Thyroid gland (tissue), 4 donors: ENCODE data around the gene TNIP2. TPM values are rescaled to one million over a fixed set of nuclear protein-coding genes. Genes with fewer than 3 reads are reported as not detected.

Experiments
- DNase-seq, 2 donors: peaks; one replicate each; pipeline ENCODE4 v3.0.0-alpha.2; 2019
- H3K27ac ChIP-seq, 3 donors: fragments of 200-600 bp; sonication (generic); 1 replicate in 2 of 3; 2 replicates in 1 of 3; pipeline ENCODE4 v1.5.1; 2016 to 2019; ENCODE audit warnings: mild to moderate bottlenecking in 1 of 3, moderate library complexity in 1 of 3
- H3K27me3 ChIP-seq: fragments of 200-600 bp; sonication (generic); one replicate; pipeline ENCODE4 v1.5.1; 2019
- H3K36me3 ChIP-seq, 2 donors: fragments of 200-600 bp; sonication (generic); one replicate each; pipeline ENCODE4 v1.5.1; 2016 to 2019
- H3K4me1 ChIP-seq, 2 donors: fragments of 200-600 bp; sonication (generic); one replicate each; pipeline ENCODE4 v1.5.1; 2017 to 2019
- H3K4me3 ChIP-seq, 3 donors: fragments of 200-600 bp; sonication (generic); replicated peaks in 1 of 3; 1 replicate in 2 of 3; 2 replicates in 1 of 3; pipeline ENCODE4 v1.5.1; 2016; ENCODE audit warnings: mild to moderate bottlenecking in 1 of 3
- H3K9me3 ChIP-seq: fragments of 200-600 bp; sonication (generic); one replicate; pipeline ENCODE4 v1.5.1; 2017
- CTCF ChIP-seq, 6 experiments: fragments of 200-600 bp in 3 of 6; fragments of 450-650 bp in 3 of 6; sonication (generic) in 3 of 6; IDR thresholded peaks; one replicate each; pipeline ENCODE4 v1.5.1; 2016 to 2019; ENCODE audit warnings: antibody characterized with exemption in 6 of 6, mild to moderate bottlenecking in 2 of 6, inconsistent platforms in 1 of 6, moderate library complexity in 1 of 6
- POLR2A ChIP-seq, 2 donors: fragments of 450-650 bp; IDR thresholded peaks; one replicate each; pipeline ENCODE4 v1.6.1; 2017; ENCODE audit warnings: antibody characterized with exemption in 2 of 2, mild to moderate bottlenecking in 2 of 2, moderate library complexity in 1 of 2
- WGBS, 2 donors: methylation state at CpG; one replicate each; pipeline ENCODE4 v1.1.5; 2017; 5-methylcytosine and 5-hydroxymethylcytosine counted together
- intact Hi-C: fragments of 100-400 bp; cut with DNase I; formaldehyde crosslinking; loops from one replicate; pipeline ENCODE4 v1.15.1; 2023
- total RNA-seq, 4 donors: library from RNA; depleted of rRNA; stranded (reverse); fragments of >200 nt; gene quantifications; one replicate each; pipeline ENCODE4 v1.2.3, GENCODE V29; 2016

The TNIP2 gene
- total RNA-seq, 4 donors from 2014 or later: 44.7 to 65.4 (median 52.2) TPM

- Histone ChIP-seq H3K4me1 (peaks cover 65 to 88% of the 10 kb centered on the region in 2 donors), H3K9me3 (no peaks in the 10 kb centered on the region), H3K36me3 (no peaks in the 10 kb centered on the region), H3K4me3 (no peak overlapping the region), H3K27me3 (no peaks in the 10 kb centered on the region), H3K27ac (peak overlapping the region; percentile 10 to 70 (median 25))
- intact Hi-C loops: no loop called here
- TF ChIP-seq POLR2A (IDR thresholded peaks at IDR 0.05) (no peak), CTCF (IDR thresholded peaks at IDR 0.05) (no peak)
- DNase-seq: peak; percentile 77 to 83
- 62 to 66% methylated on average over 16 to 17 of the region's 17 CpGs for WGBS, 2 donors
Observed at GRCh38 chr4:2795300-2795892, 39.3 kb upstream of the TNIP2 start.

- no peaks in the 10 kb centered on the region for H3K36me3 ChIP-seq
- no peak overlapping the region for H3K4me3 ChIP-seq
- peak; percentile 64 to 68 for DNase-seq
- WGBS, 2 donors: 30 to 53% methylated on average over 3 to 6 of the region's 11 CpGs
- intact Hi-C loops: no loop called here
- no peaks in the 10 kb centered on the region for H3K9me3 ChIP-seq
- H3K27me3 ChIP-seq: no peaks in the 10 kb centered on the region
- peak overlapping the region; percentile 10 to 70 (median 25) for H3K27ac ChIP-seq
- H3K4me1 ChIP-seq: peaks cover 58 to 81% of the 10 kb centered on the region in 2 donors
- TF ChIP-seq CTCF (IDR thresholded peaks at IDR 0.05) (no peak), POLR2A (IDR thresholded peaks at IDR 0.05) (no peak)
Observed at GRCh38 chr4:2794486-2795299, 38.6 kb upstream of the TNIP2 start.

GRCh38 chr4:2793586-2794485, 37.7 kb upstream of the TNIP2 start:
- peaks cover 49 to 72% of the 10 kb centered on the region in 2 donors for H3K4me1 ChIP-seq
- peak overlapping the region in 2 of 3 donors; percentile 18 to 67 for H3K4me3 ChIP-seq
- intact Hi-C loops: no loop called here
- no peaks in the 10 kb centered on the region for H3K9me3 ChIP-seq
- H3K27me3 ChIP-seq: no peaks in the 10 kb centered on the region
- 38 to 47% methylated on average over 2 to 9 of the region's 34 CpGs for WGBS, 2 donors
- H3K36me3 ChIP-seq: no peaks in the 10 kb centered on the region
- peak overlapping the region; percentile 10 to 70 (median 25) for H3K27ac ChIP-seq
- TF ChIP-seq POLR2A (IDR thresholded peaks at IDR 0.05) (no peak), CTCF (IDR thresholded peaks at IDR 0.05) (no peak)
- DNase-seq: peak in 1 of 2 donors; percentile 59

GRCh38 chr4:2792711-2793585, 36.8 kb upstream of the TNIP2 start, which contains the start of gene SH3BP2:
TSS of gene SH3BP2 (plus strand) at chr4:2793085. CDS start at chr4:2820618, 27,533 bp downstream.
- H3K27me3 ChIP-seq: no peaks in the 10 kb centered on the region
- DNase-seq: peak; percentile 80 to 82
- peaks cover 42 to 70% of the 10 kb centered on the region in 2 donors for H3K4me1 ChIP-seq
- H3K36me3 ChIP-seq: no peaks in the 10 kb centered on the region
- whole genome bisulfite sequencing, 2 donors: no CpG with 5 or more reads among the region's 104 CpGs
- peak within 1 kb of the TSS in 2 of 3 donors; percentile 18 to 67 for H3K4me3 ChIP-seq
- H3K27ac ChIP-seq: peak within 1 kb of the TSS; percentile 25 to 70 (median 32)
- TF ChIP-seq CTCF (IDR thresholded peaks at IDR 0.05) (no peak), POLR2A (IDR thresholded peaks at IDR 0.05) (peak in 1 of 2 donors; percentile 24)
- H3K9me3 ChIP-seq: no peaks in the 10 kb centered on the region
- intact Hi-C loops: no loop called here
